ENCODE data around the gene FBLN2.

DNA sequence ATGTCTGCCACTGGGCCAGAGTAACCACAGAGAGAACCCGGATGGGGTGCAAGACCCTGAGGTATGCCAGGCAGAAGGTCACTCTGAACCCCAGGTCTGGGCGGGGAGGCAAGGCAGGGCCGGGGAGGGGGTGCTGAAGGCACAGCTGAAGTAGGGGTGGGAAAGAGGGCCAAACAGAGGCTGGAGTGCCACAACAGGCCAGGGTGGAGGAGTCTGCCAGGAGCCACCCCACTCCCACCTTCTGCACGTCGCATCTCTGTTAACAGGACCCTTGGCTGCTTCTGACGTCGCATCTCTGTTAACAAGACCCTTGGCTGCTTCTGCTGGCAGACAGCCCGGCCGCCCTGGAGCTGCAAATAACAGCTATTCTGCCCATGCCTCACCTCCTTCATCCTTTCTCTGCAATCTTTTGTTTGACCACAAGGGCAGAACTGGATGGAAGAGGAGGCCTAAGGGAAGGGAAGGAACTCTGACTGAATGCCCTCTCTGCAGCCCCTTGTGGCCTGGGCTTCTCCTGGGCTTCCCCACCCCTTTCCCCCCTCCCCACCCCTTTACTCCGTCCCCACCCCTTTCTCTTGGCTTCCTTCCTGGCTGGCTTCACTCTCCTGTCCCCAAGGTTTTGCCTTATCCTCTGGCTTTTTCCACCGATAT, 20.6 kb upstream of the FBLN2 start:
- TF ChIP-seq, protein P1, sequence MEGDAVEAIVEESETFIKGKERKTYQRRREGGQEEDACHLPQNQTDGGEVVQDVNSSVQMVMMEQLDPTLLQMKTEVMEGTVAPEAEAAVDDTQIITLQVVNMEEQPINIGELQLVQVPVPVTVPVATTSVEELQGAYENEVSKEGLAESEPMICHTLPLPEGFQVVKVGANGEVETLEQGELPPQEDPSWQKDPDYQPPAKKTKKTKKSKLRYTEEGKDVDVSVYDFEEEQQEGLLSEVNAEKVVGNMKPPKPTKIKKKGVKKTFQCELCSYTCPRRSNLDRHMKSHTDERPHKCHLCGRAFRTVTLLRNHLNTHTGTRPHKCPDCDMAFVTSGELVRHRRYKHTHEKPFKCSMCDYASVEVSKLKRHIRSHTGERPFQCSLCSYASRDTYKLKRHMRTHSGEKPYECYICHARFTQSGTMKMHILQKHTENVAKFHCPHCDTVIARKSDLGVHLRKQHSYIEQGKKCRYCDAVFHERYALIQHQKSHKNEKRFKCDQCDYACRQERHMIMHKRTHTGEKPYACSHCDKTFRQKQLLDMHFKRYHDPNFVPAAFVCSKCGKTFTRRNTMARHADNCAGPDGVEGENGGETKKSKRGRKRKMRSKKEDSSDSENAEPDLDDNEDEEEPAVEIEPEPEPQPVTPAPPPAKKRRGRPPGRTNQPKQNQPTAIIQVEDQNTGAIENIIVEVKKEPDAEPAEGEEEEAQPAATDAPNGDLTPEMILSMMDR (IDR thresholded peaks at IDR 0.05) = no peak
- TF ChIP-seq ZFX (IDR thresholded peaks at IDR 0.05; ENCODE audit: borderline replicate concordance) = no peak

Measured in 22Rv1 (cell line).